Coronary artery (tissue), 2 donors: Measurements from ENCODE around the gene PRKG1.

ENCODE experiments used
- DNase-seq: peaks from one replicate; pipeline ENCODE4 v3.0.0-alpha.2; 2017; ENCODE audit warnings: low spot score
- H3K27ac ChIP-seq, 2 donors: fragments of 200-600 bp; sonication (generic); one replicate each; pipeline ENCODE4 v1.5.1; 2016 to 2019
- H3K4me3 ChIP-seq: fragments of 200-600 bp; sonication (generic); 2 replicates; pipeline ENCODE4 v1.5.1; 2016; ENCODE audit warnings: mild to moderate bottlenecking, moderate library complexity
- CTCF ChIP-seq: fragments of 200-600 bp; sonication (generic); IDR thresholded peaks from one replicate; pipeline ENCODE4 v1.5.1; 2019; ENCODE audit warnings: antibody characterized with exemption

The PRKG1 gene

GRCh38 chr10:51459476-51459875 lies 385.2 kb downstream of the PRKG1 start:
- TF ChIP-seq CTCF: no peak
- Histone ChIP-seq H3K4me3 (no peak overlapping the region), H3K27ac (no peak overlapping the region)
- DNase-seq: no peak

- no peak for DNase-seq
- no peak for TF ChIP-seq CTCF
- H3K27ac ChIP-seq: peak overlapping the region in 1 of 2 donors; percentile 35
- no peak overlapping the region for H3K4me3 ChIP-seq
These were observed 387.9 kb downstream of the PRKG1 start for GRCh38 chr10:51462076-51462779.

GRCh38 chr10:51468424-51468823 lies 394.1 kb downstream of the PRKG1 start:
- DNase-seq: no peak
- no peak for TF ChIP-seq CTCF
- H3K4me3 ChIP-seq: no peak overlapping the region
- H3K27ac ChIP-seq: no peak overlapping the region

GRCh38 chr10:51469686-51470085 lies 395.4 kb downstream of the PRKG1 start:
- TF ChIP-seq CTCF: no peak
- no peak overlapping the region for H3K27ac ChIP-seq
- no peak overlapping the region for H3K4me3 ChIP-seq
- no peak for DNase-seq

- no peak for TF ChIP-seq CTCF
- H3K4me3 ChIP-seq: no peak overlapping the region
- H3K27ac ChIP-seq: no peak overlapping the region
- no peak for DNase-seq
These were observed 397.0 kb downstream of the PRKG1 start for GRCh38 chr10:51471271-51471670.

GRCh38 chr10:51472154-51472553 lies 397.9 kb downstream of the PRKG1 start:
- TF ChIP-seq CTCF: no peak
- H3K4me3 ChIP-seq: no peak overlapping the region
- DNase-seq: no peak
- no peak overlapping the region for H3K27ac ChIP-seq

- H3K27ac ChIP-seq: no peak overlapping the region
- DNase-seq: no peak
- no peak for TF ChIP-seq CTCF
- H3K4me3 ChIP-seq: no peak overlapping the region
These were observed 405.4 kb downstream of the PRKG1 start for GRCh38 chr10:51479711-51480110.
